Neural cell (in vitro differentiated cells): Measurements from ENCODE around the gene KLHL3.

Experiments used
- CTCF ChIP-seq: fragments of 450-650 bp; IDR thresholded peaks from 2 replicates; pipeline ENCODE4 v1.5.1; 2014; ENCODE audit warnings: antibody characterized with exemption, mild to moderate bottlenecking, moderate library complexity; ENCODE audit not compliant: poor library complexity, severe bottlenecking
- EP300 ChIP-seq: fragments of 450-650 bp; conservative IDR thresholded peaks from 2 replicates; pipeline ENCODE4 v1.6.1; 2014; ENCODE audit warnings: antibody characterized with exemption, mild to moderate bottlenecking, moderate library complexity; ENCODE audit not compliant: poor library complexity, severe bottlenecking
- EZH2 ChIP-seq: fragments of 200-600, 300-800 bp; shearing (Covaris generic), sonication (generic); IDR thresholded peaks from 2 replicates; pipeline ENCODE4 v1.6.1; 2014; ENCODE audit warnings: antibody characterized with exemption, low read length, borderline replicate concordance, mild to moderate bottlenecking; ENCODE audit not compliant: insufficient read depth, poor library complexity, severe bottlenecking
- POLR2AphosphoS5 ChIP-seq: IDR thresholded peaks from 2 replicates; pipeline ENCODE4 v1.6.1; 2012
- RAD21 ChIP-seq: fragments of 450-650 bp; conservative IDR thresholded peaks from 2 replicates; pipeline ENCODE4 v1.6.1; 2014; ENCODE audit warnings: antibody characterized with exemption, mild to moderate bottlenecking, moderate library complexity
- REST ChIP-seq: IDR thresholded peaks from 2 replicates; pipeline ENCODE4 v1.6.1; 2012; ENCODE audit warnings: borderline replicate concordance

DNA sequence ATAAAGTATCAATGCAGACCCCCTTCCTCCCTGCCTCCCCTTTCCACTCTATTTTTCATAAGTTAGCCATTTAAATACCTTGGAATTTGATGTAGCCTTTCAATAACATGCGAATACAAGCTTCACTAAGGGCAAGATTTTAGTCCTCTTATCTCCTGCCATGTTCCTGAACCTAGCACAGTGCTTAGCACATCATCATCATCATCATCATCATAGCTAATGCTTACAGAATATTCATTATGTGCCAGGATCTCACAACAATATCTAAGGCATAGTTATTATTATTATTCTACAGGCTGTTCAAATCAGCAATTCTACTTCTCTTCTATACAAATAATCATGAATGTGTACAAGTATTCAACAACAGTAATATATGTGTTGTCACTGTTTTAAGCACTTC is 20.4 kb downstream of the KLHL3 start:
- no peak for TF ChIP-seq REST
- no peak for TF ChIP-seq CTCF
- TF ChIP-seq EP300 = no peak
- TF ChIP-seq POLR2AphosphoS5 = no peak
- no peak for TF ChIP-seq EZH2
- TF ChIP-seq RAD21 = no peak
